Liver (tissue), 3 donors: ENCODE results near the gene ZNF212.

Experiments
- ATF3 ChIP-seq: IDR thresholded peaks from 2 replicates; pipeline ENCODE4 v1.6.1; 2016; ENCODE audit warnings: antibody characterized with exemption
- CTCF ChIP-seq: fragments of 150-350 bp; IDR thresholded peaks from 2 replicates; pipeline ENCODE4 v1.5.1; 2017; ENCODE audit warnings: improper control_type of control experiment, low read depth, low read length; ENCODE audit not compliant: missing input control
- GABPA ChIP-seq, 2 donors: IDR thresholded peaks in 1 of 2; conservative IDR thresholded peaks in 1 of 2; 2 replicates each; pipeline ENCODE4 v1.6.1; 2016; ENCODE audit warnings: antibody characterized with exemption in 2 of 2, mild to moderate bottlenecking in 1 of 2, moderate library complexity in 1 of 2
- MAX ChIP-seq: IDR thresholded peaks from 2 replicates; pipeline ENCODE4 v1.6.1; 2016; ENCODE audit warnings: antibody characterized with exemption
- RAD21 ChIP-seq, 2 donors: IDR thresholded peaks; 2 replicates each; pipeline ENCODE4 v1.6.1; 2016; ENCODE audit warnings: antibody characterized with exemption in 2 of 2, mild to moderate bottlenecking in 2 of 2
- REST ChIP-seq: IDR thresholded peaks from 2 replicates; pipeline ENCODE4 v1.6.1; 2016; ENCODE audit warnings: antibody characterized with exemption, mild to moderate bottlenecking
- TF ChIP-seq, protein P1 (sequence below): IDR thresholded peaks from 2 replicates; pipeline ENCODE4 v1.6.1; 2016; ENCODE audit warnings: antibody characterized with exemption
- donor health status: healthy.
- donor health status: healthy.

GRCh38 chr7:149216402-149216801 is 23.0 kb upstream of the ZNF212 start:
- TF ChIP-seq CTCF, result no peak
- no peak for TF ChIP-seq GABPA (IDR thresholded peaks at IDR 0.05 in 1 of 2, conservative IDR thresholded peaks at IDR 0.05 in 1 of 2)
- no peak for TF ChIP-seq REST
- no peak for TF ChIP-seq MAX
- TF ChIP-seq, protein P1, sequence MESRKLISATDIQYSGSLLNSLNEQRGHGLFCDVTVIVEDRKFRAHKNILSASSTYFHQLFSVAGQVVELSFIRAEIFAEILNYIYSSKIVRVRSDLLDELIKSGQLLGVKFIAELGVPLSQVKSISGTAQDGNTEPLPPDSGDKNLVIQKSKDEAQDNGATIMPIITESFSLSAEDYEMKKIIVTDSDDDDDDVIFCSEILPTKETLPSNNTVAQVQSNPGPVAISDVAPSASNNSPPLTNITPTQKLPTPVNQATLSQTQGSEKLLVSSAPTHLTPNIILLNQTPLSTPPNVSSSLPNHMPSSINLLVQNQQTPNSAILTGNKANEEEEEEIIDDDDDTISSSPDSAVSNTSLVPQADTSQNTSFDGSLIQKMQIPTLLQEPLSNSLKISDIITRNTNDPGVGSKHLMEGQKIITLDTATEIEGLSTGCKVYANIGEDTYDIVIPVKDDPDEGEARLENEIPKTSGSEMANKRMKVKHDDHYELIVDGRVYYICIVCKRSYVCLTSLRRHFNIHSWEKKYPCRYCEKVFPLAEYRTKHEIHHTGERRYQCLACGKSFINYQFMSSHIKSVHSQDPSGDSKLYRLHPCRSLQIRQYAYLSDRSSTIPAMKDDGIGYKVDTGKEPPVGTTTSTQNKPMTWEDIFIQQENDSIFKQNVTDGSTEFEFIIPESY, result no peak
- TF ChIP-seq ATF3, result no peak
- no peak for TF ChIP-seq RAD21 (IDR thresholded peaks at IDR 0.05)
